Measurements from ENCODE around the gene ACVRL1. TPM values are rescaled to one million over a fixed set of nuclear protein-coding genes. Genes with fewer than 3 reads are reported as not detected.

The ACVRL1 gene
- total RNA-seq, 2 donors from 2014 or later = not detected

DNA sequence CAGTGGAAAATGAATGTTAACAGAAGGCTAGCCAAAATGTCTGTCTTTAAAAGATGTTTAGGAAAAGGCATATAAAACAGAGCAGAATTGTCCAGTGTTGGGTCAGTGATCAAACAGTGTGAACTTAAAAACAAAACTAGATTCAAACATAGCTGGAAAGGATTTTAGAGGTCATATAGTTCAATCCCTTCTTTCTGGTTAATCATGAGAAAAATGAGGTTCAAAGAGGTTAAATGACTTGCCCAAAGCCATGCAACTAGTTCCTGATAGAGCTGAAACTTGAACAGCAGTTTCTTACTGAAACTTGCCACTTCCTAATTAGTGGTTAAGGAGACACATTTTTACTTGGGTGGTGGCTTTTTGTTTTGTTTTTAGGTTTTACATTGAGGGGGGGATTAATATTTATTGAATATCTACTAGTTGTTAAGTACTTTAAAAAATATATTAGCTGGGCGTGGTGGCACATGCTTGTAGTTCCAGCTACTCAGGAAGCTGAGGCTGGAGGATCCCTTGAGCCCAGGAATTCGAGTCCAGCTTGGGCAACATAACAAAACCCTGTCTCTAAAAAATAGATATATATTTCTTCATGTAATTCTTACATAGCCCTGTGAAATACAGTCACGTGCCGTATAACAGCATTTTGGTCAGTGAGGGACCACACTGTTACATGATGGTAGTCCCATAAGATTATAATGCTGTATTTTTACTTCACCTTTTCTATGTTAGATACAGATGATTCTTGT lies 64.5 kb downstream of the ACVRL1 start:
- ATAC-seq (no peak), DNase-seq (ENCODE audit: low spot score) (no peak)
- Mint-ChIP-seq H3K36me3 (peaks cover 7% of the 10 kb centered on the region), H3K4me3 (peak overlapping the region; percentile 74), H3K4me1 (ENCODE audit: low read depth in 2 of 2) (peaks cover 74 to 84% of the 10 kb centered on the region in 2 donors), H3K9me3 (no peaks in the 10 kb centered on the region), H3K27ac (peak overlapping the region; percentile 87 to 88), H3K27me3 (no peaks in the 10 kb centered on the region)

DNA sequence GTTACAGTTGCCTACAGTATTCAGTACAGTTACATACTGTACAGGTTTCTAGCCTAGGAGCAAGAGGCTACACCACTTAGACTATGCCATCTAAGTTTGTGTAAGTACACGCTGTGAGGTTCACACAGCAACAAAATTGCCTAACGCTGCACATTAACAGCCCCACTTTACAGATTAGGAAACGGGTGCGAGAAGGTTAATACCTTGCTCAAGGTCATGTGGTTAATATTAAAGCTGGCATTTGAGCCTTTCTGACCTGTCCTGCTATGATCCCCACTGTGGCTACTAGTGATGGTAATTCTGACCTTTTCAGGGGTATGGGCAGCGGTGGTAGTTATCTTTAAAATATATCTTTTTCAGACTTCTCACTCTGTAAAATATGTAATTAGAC lies 65.1 kb downstream of the ACVRL1 start:
- H3K27ac Mint-ChIP-seq = peak overlapping the region; percentile 87 to 88
- peak overlapping the region; percentile 74 for H3K4me3 Mint-ChIP-seq
- peak; percentile 4 to 54 for ATAC-seq
- H3K36me3 Mint-ChIP-seq = peaks cover 7% of the 10 kb centered on the region
- no peaks in the 10 kb centered on the region for H3K27me3 Mint-ChIP-seq
- no peak for DNase-seq (ENCODE audit: low spot score)
- H3K4me1 Mint-ChIP-seq (ENCODE audit: low read depth in 2 of 2) = peaks cover 76 to 86% of the 10 kb centered on the region in 2 donors
- H3K9me3 Mint-ChIP-seq = no peaks in the 10 kb centered on the region

GRCh38 chr12:51972849-51973273 lies 65.6 kb downstream of the ACVRL1 start:
- ATAC-seq = peak; percentile 79 to 85
- peaks cover 7% of the 10 kb centered on the region for H3K36me3 Mint-ChIP-seq
- H3K27ac Mint-ChIP-seq = peak overlapping the region; percentile 87 to 88
- H3K4me3 Mint-ChIP-seq = peak overlapping the region; percentile 74
- no peaks in the 10 kb centered on the region for H3K27me3 Mint-ChIP-seq
- no peaks in the 10 kb centered on the region for H3K9me3 Mint-ChIP-seq
- peaks cover 77 to 87% of the 10 kb centered on the region in 2 donors for H3K4me1 Mint-ChIP-seq (ENCODE audit: low read depth in 2 of 2)
- peak; percentile 85 for DNase-seq (ENCODE audit: low spot score)

Other genes with a start within 250 kb of the ACVRL1 start
- gene FIGNL2, start 58.8 kb upstream of the ACVRL1 start, total RNA-seq = under 1 TPM; 0.40 to 0.78 TPM
- not detected for gene ANKRD33, start 19.4 kb upstream of the ACVRL1 start, total RNA-seq
- 10 to 100 TPM; 16.6 to 17.5 TPM for gene ACVR1B, start 44.2 kb downstream of the ACVRL1 start, total RNA-seq
- gene TAMALIN, start 99.4 kb downstream of the ACVRL1 start, total RNA-seq = 1 to 10 TPM; 5.4 to 5.6 TPM
- 1 to 10 TPM; 3.0 to 4.0 TPM for gene NR4A1, start 143.9 kb downstream of the ACVRL1 start, total RNA-seq
- 10 to 100 TPM; 43.1 to 55.1 TPM for gene ATG101, start 162.5 kb downstream of the ACVRL1 start, total RNA-seq
- not detected for gene SMIM41, start 172.2 kb downstream of the ACVRL1 start, total RNA-seq